Tongue (tissue), 3 donors: ENCODE measurements around the gene NIN. TPM values are rescaled to one million over a fixed set of nuclear protein-coding genes. Genes with fewer than 3 reads are reported as not detected.
"Not testable (repeated sequence)": the region's sequence is repeated elsewhere in the genome, so short reads cannot be mapped to it uniquely, and the experiment has no call there.

ENCODE experiments used
- DNase-seq: peaks from one replicate; pipeline ENCODE4 v3.0.0-alpha.2; 2015
- small RNA-seq: library from RNA; depleted of rRNA; stranded (forward); fragments of <200 nt; gene quantifications from one replicate; pipeline ENCODE3, GENCODE V24; 2014; ENCODE audit warnings: low replicate concordance
- total RNA-seq: library from RNA; depleted of rRNA; stranded (reverse); fragments of >200 nt; gene quantifications from one replicate; pipeline ENCODE4 v1.2.3, GENCODE V29; 2014

NIN gene
- total RNA-seq, 1 donor from 2014 or later, result 51.8 TPM

GRCh38 chr14:50718949-50719348 lies 112.0 kb downstream of the NIN start:
- DNase-seq, result no peak

- DNase-seq, result no peak
Measured at GRCh38 chr14:50717811-50718210, 113.2 kb downstream of the NIN start.

- no peak for DNase-seq
Measured at GRCh38 chr14:50714450-50715073, 116.4 kb downstream of the NIN start.

GRCh38 chr14:50711043-50711442 lies 119.9 kb downstream of the NIN start:
- DNase-seq, result no peak

DNA sequence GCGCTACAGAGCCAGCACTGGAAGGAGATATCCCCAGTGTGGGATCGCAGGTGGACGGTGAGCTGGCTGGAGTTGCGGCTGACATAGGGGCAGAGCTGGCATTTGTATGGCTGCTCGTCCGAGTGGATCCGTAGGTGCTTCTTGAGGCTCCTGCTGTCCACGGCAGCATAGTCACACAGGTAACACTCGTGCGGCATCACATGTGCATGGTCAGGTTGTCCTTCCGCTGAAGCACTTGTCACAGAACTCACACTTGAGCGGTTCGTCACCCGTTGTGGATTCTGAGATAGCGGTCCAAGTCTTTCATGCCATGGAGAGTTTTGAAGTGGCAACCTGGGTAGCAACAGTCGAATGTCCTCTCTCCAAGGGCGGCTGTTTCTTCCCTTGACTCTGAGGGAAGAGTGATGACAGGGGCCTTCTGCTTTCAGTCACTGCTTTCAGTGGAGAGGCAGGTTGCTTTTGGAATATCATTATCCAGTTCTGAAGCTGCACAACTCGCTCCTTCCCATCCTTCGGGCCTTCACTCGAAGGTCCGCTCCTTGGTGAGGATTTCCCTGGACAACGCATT lies 125.9 kb downstream of the NIN start:
- DNase-seq, result no peak

DNA sequence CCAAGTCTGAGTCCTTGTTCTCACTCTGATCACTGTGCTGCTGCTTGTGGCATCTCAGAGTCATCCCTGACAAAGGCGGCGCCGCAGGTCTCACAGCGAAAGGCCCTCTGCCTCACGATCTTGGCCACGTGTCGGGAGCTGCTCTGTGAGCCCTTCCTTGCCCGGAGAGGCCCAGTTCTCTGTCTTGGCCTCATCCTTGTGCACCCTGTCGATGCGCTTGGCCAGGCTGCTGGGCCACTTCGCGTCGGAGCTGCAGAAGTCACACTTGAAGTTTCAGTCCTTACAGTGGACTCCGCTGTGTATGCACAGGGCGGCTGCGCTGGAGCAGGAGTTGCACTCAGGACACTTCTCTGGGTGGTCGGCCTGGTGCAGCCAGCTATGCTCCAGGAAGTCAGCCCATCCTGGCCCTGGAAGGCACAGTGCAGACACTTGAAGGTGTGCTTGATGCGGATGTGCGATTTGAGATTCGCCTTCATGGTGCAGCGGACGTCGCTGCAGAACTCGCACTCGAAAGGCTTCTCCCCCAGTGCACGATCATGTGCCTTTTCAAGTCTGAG lies 126.4 kb downstream of the NIN start:
- no peak for DNase-seq

GRCh38 chr14:50697659-50698290 lies 133.2 kb downstream of the NIN start:
- DNase-seq, result no peak

- not testable (repeated sequence) for DNase-seq
Measured at GRCh38 chr14:50694260-50694659, 136.7 kb downstream of the NIN start.

DNA sequence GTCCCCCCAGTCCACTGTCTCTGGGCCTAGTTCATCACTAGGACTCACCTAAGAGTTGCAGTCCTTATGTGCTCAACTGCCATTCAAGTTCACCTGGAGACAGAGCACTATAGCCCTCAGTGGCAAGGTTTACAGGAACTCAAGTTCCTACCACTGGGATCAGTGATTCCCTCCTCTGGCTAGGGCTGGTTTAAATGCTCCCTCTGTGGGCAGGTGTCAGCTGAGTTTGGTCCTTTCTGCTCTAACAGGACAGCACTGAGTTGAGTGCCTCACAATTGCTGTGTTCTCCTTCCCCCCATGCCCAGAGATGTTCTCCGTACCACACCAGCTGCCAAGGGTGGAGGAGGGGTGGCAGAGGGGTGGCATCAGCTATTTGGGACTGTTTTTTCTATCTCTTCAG lies 142.1 kb downstream of the NIN start:
- DNase-seq, result no peak

DNA sequence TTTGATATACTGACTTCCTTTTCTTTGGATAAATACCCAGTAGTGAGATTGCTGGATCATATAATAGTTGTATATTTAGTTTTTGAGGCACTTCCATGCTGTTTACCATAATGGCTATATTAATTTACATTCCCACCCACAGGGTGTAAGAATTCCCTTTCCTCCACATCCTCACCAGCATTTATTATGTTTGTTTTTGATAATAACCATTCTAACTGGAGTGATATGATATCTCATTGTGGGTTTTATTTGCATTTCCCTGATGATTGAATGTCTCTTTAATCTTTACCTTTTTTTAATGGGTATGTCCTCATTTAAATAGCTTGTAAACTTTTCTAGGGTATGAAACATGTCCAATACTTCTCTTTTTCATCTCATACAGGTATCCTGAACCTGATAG lies 151.3 kb downstream of the NIN start:
- DNase-seq, result no peak

DNA sequence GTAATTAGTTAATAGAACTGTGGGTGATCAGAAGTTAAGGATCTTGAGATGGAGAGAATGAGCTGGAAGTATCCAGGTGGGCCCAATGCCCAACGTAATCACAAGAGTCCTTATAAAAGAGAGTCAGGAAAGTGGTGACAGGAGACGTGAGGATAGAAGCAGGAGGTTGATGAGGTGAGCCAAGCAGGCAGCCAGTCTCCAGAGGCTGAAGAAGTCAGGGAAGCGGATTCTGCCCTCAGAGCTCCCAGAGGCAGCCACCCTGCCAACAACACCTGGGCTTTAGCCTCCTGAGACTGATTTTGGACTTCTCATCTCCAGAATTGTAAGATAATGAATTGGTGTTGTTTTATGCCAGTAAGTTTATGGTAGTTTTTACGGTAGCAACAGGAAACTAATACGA lies 152.8 kb downstream of the NIN start:
- no peak for DNase-seq

DNA sequence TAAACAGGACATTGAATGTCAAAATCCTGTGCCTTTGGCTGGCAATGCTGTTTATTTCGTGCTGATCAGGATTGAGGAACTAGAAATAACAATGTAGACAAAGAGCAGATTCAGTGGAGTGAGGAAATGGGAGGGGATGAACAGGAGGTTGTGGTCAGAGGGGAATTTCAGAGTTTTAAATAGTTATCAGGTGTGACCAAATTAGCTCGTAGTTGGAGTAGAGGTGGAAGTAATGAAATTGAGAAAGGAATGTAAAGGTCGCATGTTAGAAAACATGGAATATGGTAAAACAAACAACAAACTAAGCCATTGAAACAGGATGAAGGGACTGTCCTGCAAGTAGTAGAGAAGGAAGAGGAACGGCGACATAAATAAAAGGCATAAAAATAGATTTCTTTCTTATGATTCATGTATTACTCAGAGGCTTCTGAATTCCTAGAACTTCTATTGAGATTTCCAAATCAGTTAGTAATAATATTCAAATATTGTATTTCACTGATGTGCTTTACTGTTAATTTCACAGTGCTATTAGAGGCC lies 153.4 kb downstream of the NIN start:
- DNase-seq, result no peak

DNA sequence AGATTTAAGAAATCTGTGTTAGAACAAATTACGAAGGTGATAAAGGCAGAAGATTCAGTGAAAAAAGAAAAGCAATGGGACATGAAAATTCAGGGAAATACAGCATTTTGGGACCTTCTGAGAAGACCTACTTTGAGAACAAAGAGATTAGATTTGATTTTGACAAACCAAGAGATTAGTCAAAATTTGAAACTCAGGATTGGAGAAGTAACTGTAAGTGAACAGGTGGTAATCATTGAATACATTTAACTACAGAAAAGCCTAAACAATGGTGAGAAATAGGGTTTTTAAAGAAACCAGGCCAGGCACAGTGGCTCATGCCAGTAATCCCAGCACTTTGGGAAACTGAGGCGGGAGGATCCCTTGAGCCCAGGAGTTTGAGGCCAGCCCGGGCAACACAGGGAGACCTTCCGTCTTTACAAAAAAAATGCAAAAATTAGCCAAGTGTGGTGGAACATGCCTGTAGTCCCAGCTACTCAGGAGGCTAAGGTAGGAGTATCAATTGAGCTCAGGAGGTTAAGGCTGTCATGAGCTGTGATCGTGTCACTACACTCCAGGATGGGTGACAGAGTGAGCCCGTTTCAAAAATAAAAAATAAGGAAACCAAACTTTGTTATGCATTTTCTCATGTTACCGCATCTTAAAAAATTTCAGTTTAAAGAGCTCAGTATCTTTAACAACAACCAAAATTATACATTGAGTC lies 154.0 kb downstream of the NIN start:
- no peak for DNase-seq

DNA sequence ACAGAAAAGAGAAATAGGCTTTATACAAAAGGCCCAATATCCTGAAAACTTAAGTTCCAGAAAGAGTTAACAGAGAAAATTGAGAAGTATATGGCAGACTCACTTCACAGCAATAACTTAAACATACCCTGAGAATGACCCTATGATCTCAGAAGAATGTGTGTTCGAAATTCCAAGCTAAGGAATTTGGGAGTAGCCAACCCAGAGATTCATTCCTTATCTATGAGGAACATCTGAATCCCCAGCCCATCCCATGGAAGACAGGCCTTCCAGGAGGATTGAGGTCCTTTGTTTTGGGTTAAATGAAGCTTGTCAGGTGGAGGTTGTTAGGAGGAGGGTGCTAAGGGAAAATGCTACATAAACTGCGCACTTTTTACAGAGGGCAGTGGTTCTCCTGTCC lies 155.4 kb downstream of the NIN start:
- no peak for DNase-seq

GRCh38 chr14:50670866-50671256 lies 160.1 kb downstream of the NIN start:
- no peak for DNase-seq

DNA sequence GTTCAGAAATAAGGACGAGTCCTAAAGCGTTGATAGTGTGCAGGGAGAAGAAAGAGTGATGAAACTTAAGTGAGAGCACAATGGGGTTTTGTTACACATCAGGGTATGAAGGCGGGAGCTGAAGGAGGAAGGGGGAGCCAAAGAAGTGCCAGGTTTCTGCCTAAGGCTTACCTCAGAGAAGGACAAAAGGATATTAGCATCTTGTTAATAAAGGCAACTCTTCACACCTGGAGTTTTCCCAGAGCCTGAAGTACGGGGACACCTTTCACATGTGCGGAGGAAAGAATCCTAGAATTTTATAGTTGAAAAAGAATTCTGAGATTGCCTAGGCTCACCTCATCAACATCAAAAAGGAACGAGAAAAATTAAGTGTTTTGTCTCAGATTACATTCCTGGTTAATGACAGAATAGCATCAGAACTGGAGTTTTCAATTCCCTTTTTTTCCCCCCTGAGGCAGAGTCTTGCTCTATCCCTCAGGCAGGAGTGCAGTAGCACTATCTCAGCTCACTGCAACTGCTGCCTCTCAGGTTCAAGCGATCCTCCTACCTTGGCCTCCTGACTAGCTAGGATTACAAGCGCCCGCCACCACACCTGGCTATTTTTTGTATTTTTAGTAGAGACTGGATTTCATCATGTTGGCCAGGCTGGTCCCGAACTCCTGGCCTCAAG lies 160.6 kb downstream of the NIN start:
- DNase-seq, result no peak

Small RNA genes within 50 kb of the gene (small RNA-seq; reads per million reads assigned to genes)
- not detected for gene RF00593

Other genes starting within 250 kb of the NIN start
- 36.6 TPM for gene SAV1, start 162.9 kb downstream of the NIN start, total RNA-seq
- gene ABHD12B, start 40.9 kb upstream of the NIN start, total RNA-seq, result not detected
- 16.9 TPM for gene PYGL, start 113.3 kb upstream of the NIN start, total RNA-seq